ENCODE data around the gene NID1.
"Not testable (repeated sequence)": the region's sequence is repeated elsewhere in the genome, so short reads cannot be mapped to it uniquely, and the experiment has no call there.

The NID1 gene

DNA sequence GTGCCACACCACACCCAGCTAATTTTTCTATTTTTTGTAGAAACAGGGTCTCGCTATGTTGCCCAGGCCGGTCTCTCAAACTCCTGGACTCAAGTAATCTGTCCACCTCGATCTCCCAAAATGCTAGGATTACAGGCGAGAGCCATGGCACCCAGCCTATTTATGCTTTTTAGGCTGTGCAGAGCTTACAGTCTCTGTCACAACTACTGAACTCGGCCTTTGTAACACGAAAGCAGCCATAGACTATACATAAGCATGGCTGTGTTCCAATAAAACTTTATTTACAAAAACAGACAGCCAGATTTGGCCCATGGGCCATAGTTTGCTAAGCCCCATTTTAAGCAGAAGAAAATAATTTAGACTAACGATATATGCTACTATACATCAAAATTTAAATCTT is 54.4 kb downstream of the NID1 start:
- DNase-seq (ENCODE audit: low read depth): no peak
- no peak overlapping the region for H3K4me3 ChIP-seq (ENCODE audit: low read depth, low read length)
- TF ChIP-seq, protein P1, sequence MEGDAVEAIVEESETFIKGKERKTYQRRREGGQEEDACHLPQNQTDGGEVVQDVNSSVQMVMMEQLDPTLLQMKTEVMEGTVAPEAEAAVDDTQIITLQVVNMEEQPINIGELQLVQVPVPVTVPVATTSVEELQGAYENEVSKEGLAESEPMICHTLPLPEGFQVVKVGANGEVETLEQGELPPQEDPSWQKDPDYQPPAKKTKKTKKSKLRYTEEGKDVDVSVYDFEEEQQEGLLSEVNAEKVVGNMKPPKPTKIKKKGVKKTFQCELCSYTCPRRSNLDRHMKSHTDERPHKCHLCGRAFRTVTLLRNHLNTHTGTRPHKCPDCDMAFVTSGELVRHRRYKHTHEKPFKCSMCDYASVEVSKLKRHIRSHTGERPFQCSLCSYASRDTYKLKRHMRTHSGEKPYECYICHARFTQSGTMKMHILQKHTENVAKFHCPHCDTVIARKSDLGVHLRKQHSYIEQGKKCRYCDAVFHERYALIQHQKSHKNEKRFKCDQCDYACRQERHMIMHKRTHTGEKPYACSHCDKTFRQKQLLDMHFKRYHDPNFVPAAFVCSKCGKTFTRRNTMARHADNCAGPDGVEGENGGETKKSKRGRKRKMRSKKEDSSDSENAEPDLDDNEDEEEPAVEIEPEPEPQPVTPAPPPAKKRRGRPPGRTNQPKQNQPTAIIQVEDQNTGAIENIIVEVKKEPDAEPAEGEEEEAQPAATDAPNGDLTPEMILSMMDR (IDR thresholded peaks at IDR 0.05; ENCODE audit: low read depth, low read length): no peak
- TF ChIP-seq MYC (IDR thresholded peaks at IDR 0.05; ENCODE audit: low read depth, low read length): no peak
- TF ChIP-seq, protein P2, sequence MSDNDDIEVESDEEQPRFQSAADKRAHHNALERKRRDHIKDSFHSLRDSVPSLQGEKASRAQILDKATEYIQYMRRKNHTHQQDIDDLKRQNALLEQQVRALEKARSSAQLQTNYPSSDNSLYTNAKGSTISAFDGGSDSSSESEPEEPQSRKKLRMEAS (IDR thresholded peaks at IDR 0.05; ENCODE audit: low read depth, low read length): no peak
- no peak for TF ChIP-seq POLR2A (IDR thresholded peaks at IDR 0.05; ENCODE audit: extremely low read depth, insufficient read length)

DNA sequence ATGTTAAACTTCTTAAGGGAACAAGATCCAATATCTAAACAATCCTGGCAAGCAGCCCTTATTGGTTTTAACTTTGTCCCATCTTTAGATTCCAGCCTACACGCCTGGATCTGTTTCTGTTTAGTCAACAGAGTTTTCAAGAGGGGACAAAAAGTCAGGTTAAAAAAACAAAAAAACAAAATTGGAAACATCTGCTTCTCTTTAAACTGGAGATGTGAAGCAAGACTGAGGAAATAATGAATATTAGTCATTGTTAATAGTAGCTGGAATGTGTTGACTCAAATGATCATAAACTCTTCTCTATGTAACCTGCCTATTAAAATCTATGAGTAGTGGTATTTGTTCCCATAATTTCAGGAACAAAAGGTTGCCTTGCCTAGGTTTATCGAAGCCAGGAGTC is 55.0 kb downstream of the NID1 start:
- DNase-seq (ENCODE audit: low read depth): no peak
- H3K4me3 ChIP-seq (ENCODE audit: low read depth, low read length): no peak overlapping the region
- TF ChIP-seq, protein P1 (IDR thresholded peaks at IDR 0.05; ENCODE audit: low read depth, low read length): no peak
- TF ChIP-seq MYC (IDR thresholded peaks at IDR 0.05; ENCODE audit: low read depth, low read length) (no peak), POLR2A (IDR thresholded peaks at IDR 0.05; ENCODE audit: extremely low read depth, insufficient read length) (no peak)
- TF ChIP-seq, protein P2 (IDR thresholded peaks at IDR 0.05; ENCODE audit: low read depth, low read length): no peak

DNA sequence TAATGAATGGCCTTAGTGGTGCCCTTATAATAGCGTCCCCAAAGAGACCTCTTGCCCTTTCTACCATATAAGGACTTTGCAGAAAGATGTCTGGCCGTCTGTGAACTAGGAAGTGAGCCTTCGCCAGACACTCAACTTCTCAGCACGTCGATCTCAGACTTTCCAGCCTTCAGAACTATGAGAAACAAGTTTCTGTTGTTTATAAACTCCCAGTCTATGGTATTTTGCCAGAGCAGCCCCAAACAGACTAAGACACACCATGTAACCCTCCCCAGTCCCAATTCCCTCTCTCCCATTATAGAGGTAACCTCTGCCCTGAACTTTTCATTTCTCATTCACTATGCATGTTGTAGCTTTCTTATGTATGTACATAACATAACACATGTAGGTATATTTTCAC is 55.7 kb downstream of the NID1 start:
- TF ChIP-seq, protein P1 (IDR thresholded peaks at IDR 0.05; ENCODE audit: low read depth, low read length): no peak
- no peak for TF ChIP-seq POLR2A (IDR thresholded peaks at IDR 0.05; ENCODE audit: extremely low read depth, insufficient read length)
- DNase-seq (ENCODE audit: low read depth): no peak
- no peak overlapping the region for H3K4me3 ChIP-seq (ENCODE audit: low read depth, low read length)

DNA sequence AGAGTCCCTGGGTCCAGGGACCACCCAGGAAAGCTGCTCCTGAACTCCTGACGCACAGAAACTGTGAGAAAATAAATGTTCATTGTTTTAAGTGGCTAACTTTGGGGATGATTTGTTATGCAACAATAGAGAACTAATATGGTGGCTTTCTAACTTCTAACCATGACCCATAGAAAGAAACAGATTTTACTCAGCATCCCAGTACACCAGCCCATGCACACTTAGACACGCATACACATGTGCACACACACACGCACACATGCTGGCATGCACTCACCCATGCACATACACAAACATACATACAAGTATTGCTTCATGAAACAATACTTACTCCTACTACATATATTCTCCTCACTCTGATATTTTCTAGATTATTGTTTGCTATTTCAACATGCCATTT is 57.1 kb downstream of the NID1 start:
- TF ChIP-seq MYC (IDR thresholded peaks at IDR 0.05; ENCODE audit: low read depth, low read length): no peak
- no peak for TF ChIP-seq POLR2A (IDR thresholded peaks at IDR 0.05; ENCODE audit: extremely low read depth, insufficient read length)
- TF ChIP-seq, protein P1 (IDR thresholded peaks at IDR 0.05; ENCODE audit: low read depth, low read length): no peak
- TF ChIP-seq, protein P2 (IDR thresholded peaks at IDR 0.05; ENCODE audit: low read depth, low read length): no peak
- DNase-seq (ENCODE audit: low read depth): no peak
- no peak overlapping the region for H3K4me3 ChIP-seq (ENCODE audit: low read depth, low read length)

DNA sequence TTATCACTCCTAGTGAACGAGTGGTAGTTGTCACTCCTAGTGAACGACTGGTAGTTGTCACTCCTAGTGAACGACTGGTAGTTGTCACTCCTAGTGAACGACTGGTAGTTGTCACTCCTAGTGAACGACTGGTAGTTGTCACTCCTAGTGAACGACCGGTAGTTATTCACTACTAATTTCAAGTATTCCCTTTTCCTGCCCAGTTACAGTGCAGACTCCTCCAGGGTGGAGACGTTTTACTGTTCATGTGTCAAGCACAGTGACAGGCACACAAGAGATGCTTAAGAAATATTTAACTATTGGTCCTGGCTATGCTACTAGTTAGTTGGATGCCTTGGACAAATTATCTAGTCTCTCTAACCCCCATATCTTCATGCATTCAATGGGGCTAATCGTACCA is 61.8 kb downstream of the NID1 start:
- not testable (repeated sequence) for H3K4me3 ChIP-seq (ENCODE audit: low read depth, low read length); DNase-seq (ENCODE audit: low read depth)

DNA sequence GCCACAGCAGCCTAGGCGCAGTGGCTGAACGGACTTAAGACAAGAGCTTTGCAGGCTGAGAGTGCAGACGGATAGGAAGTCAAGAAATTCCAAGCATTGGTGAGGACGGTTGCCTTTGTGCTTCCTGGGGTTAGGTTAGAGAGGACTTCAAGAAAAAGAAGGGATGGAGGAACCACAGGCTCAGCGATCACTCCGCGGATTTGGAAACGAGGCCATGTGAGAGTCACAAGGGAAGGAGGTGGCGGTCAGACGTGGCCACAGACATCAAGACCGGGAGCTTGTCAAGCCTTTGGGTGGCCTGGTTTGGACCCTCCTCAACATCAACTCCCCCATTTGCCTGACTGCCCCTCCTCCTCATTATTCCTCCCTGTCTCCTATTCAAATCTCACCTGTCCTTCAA is 62.3 kb downstream of the NID1 start:
- no peak for DNase-seq (ENCODE audit: low read depth)
- no peak overlapping the region for H3K4me3 ChIP-seq (ENCODE audit: low read depth, low read length)
- TF ChIP-seq, protein P2 (IDR thresholded peaks at IDR 0.05; ENCODE audit: low read depth, low read length): no peak
- no peak for TF ChIP-seq MYC (IDR thresholded peaks at IDR 0.05; ENCODE audit: low read depth, low read length)
- TF ChIP-seq POLR2A (IDR thresholded peaks at IDR 0.05; ENCODE audit: extremely low read depth, insufficient read length): no peak
- TF ChIP-seq, protein P1 (IDR thresholded peaks at IDR 0.05; ENCODE audit: low read depth, low read length): no peak
